HG03060 (cell line): ENCODE measurements around the gene NTPCR.
"Not testable (repeated sequence)": the region's sequence is repeated elsewhere in the genome, so short reads cannot be mapped to it uniquely, and the experiment has no call there.

ENCODE experiments used
- ATAC-seq: cut with Tn5 transposase; IDR thresholded peaks from one replicate; pipeline ENCODE4 v1.9.1; 2021; ENCODE audit warnings: low read depth, moderate number of reproducible peaks; ENCODE audit not compliant: unreplicated experiment

The NTPCR gene

GRCh38 chr1:232950197-232951176 lies at the start of gene NTPCR:
NTPCR (plus strand) TSS chr1:232950611; CDS start chr1:232950711, 100 bp downstream.
- peak; percentile 83 for ATAC-seq

- ATAC-seq, result no peak
These were observed 49.6 kb upstream of the NTPCR start for GRCh38 chr1:232900818-232901217.

- ATAC-seq, result no peak
These were observed 49.2 kb upstream of the NTPCR start for GRCh38 chr1:232901255-232901654.

- no peak for ATAC-seq
These were observed 47.5 kb upstream of the NTPCR start for GRCh38 chr1:232902774-232903350.

GRCh38 chr1:232904131-232904530 lies 46.3 kb upstream of the NTPCR start:
- no peak for ATAC-seq

GRCh38 chr1:232904566-232904965 lies 45.8 kb upstream of the NTPCR start:
- no peak for ATAC-seq

GRCh38 chr1:232905331-232906034 lies 44.9 kb upstream of the NTPCR start:
- ATAC-seq, result no peak

- ATAC-seq, result no peak
These were observed 44.0 kb upstream of the NTPCR start for GRCh38 chr1:232906441-232906840.

GRCh38 chr1:232908831-232909230 lies 41.6 kb upstream of the NTPCR start:
- ATAC-seq, result no peak

- no peak for ATAC-seq
These were observed 40.7 kb upstream of the NTPCR start for GRCh38 chr1:232909752-232910151.

GRCh38 chr1:232911027-232911599 lies 39.3 kb upstream of the NTPCR start:
- no peak for ATAC-seq

GRCh38 chr1:232912845-232913580 lies 37.4 kb upstream of the NTPCR start:
- no peak for ATAC-seq

GRCh38 chr1:232914271-232914670 lies 36.1 kb upstream of the NTPCR start:
- not testable (repeated sequence) for ATAC-seq

- ATAC-seq, result no peak
These were observed 35.2 kb upstream of the NTPCR start for GRCh38 chr1:232915212-232915611.

- ATAC-seq, result no peak
These were observed 33.4 kb upstream of the NTPCR start for GRCh38 chr1:232917053-232917452.

- no peak for ATAC-seq
These were observed 29.0 kb upstream of the NTPCR start for GRCh38 chr1:232921381-232921780.

- ATAC-seq, result no peak
These were observed 27.9 kb upstream of the NTPCR start for GRCh38 chr1:232922485-232922884.

GRCh38 chr1:232923739-232924386 lies 26.5 kb upstream of the NTPCR start:
- ATAC-seq, result no peak

- ATAC-seq, result no peak
These were observed 25.5 kb upstream of the NTPCR start for GRCh38 chr1:232924874-232925273.
